NCI-H1417 (cell line): ENCODE data around the gene CMTM4.

ENCODE experiments used
- DNase-seq, 3 experiments: peaks; one replicate each; lab custom pipeline; 2025; lab: John Stamatoyannopoulos, UW

Gene CMTM4

GRCh38 chr16:66566051-66566901 is 130.3 kb downstream of the CMTM4 start, which contains the start of gene CMTM1:
TSS of gene CMTM1 (plus strand) at chr16:66566439. CDS start at chr16:66566514, 75 bp downstream.
- DNase-seq: no peak
